GM12873 (cell line): Measurements from ENCODE around the gene SPRR5.

ENCODE experiments used
- TF ChIP-seq, protein P1 (sequence below): IDR thresholded peaks from 2 replicates; pipeline ENCODE4 v1.5.1; 2012; ENCODE audit warnings: low read depth, mild to moderate bottlenecking, moderate library complexity, low read length, control low read depth; ENCODE audit not compliant: insufficient read depth; ENCODE audit errors: missing control alignments

Gene SPRR5

DNA sequence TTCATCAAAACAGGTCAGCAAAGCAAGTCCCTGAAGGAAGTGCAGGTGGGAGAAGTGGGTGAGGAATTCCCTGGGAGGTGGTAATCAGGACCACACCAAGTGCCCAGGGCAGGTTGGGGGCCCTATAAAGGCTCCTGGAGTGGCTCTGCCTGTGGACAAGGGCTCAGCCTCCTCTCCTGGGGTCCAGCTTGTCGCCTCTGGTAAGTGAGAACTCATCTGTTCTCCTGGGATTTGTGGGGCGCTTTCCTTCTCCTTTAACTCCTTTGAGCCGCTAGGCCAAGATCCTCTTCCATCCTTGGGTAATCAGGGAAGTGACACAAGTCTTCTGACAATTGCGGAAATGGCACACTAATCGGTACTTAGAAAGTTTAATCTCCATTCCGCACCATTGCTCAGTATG, 23.5 kb downstream of the SPRR5 start, which contains the start of gene SPRR4:
TSS of gene SPRR4 (plus strand) at position 154 of the 400 bp plus-strand sequence. CDS start 1,243 bp downstream, outside the sequence.
- TF ChIP-seq, protein P1, sequence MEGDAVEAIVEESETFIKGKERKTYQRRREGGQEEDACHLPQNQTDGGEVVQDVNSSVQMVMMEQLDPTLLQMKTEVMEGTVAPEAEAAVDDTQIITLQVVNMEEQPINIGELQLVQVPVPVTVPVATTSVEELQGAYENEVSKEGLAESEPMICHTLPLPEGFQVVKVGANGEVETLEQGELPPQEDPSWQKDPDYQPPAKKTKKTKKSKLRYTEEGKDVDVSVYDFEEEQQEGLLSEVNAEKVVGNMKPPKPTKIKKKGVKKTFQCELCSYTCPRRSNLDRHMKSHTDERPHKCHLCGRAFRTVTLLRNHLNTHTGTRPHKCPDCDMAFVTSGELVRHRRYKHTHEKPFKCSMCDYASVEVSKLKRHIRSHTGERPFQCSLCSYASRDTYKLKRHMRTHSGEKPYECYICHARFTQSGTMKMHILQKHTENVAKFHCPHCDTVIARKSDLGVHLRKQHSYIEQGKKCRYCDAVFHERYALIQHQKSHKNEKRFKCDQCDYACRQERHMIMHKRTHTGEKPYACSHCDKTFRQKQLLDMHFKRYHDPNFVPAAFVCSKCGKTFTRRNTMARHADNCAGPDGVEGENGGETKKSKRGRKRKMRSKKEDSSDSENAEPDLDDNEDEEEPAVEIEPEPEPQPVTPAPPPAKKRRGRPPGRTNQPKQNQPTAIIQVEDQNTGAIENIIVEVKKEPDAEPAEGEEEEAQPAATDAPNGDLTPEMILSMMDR: no peak

DNA sequence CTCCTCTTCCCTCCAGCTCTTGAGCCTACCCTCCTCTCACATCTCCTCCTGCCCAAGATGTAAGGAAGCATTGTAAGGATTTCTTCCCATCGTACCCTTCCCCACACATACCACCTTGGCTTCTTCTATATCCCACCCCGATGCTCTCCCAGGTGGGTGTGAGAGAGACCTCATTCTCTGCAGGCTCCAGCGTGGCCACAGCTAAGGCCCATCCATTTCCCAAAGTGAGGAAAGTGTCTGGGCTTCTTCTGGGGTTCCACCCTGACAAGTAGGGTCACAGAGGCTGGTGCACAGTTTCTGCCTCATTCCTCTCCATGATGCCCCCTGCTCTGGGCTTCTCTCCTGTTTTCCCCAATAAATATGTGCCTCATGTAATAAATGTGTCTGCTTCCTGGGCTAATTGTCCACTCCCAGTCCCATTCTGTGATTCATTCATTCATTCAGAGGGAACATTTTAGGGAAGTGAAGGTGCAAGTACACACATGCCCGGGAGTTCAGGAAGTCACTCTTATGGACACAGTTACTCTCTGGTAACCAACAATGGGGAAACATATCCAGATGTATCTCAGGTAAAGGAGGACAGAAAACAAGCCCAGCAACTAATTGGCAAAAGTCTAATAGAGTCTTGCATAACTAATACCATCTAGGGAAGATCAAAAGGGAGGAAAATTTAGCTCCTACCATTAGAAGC, 25.3 kb downstream of the SPRR5 start:
- TF ChIP-seq, protein P1: no peak

DNA sequence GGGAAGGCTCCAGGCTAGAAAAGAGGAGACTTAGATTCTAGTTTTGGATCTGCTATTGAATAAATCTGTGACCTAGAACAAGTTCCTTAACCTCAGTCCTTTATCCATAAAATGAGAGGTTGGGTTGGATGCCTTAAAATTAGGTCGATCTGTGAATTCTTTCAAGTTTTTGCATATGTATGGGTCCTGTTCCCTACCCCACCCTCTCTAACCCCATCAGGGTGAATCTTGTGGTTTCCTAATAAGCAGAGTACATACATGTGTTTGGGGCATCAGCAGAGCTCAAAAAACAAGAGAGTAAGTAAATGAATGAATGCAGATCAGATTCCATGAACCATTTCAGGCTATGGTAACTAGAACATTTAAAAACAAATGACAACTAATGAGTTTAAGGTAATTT, 29.7 kb downstream of the SPRR5 start:
- TF ChIP-seq, protein P1: no peak

DNA sequence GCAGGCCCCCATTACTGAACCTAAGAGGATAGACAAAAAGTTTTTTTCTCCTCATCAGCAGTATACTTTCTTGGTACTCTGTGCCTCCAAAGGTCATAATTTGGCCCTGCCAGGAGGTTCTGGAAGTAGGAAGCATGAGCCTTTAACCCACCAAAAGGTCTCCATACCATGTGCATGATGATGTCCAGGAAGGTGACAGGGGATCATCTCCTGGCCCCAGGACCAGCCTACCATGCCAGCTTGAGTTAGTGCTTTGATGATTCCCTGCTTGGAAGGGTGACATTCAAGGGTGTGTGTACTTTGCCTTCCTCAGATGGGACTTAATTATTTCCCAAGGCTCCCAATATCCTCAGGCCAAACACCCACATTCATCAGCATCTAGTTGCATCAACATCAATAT, 30.6 kb downstream of the SPRR5 start:
- TF ChIP-seq, protein P1: no peak

DNA sequence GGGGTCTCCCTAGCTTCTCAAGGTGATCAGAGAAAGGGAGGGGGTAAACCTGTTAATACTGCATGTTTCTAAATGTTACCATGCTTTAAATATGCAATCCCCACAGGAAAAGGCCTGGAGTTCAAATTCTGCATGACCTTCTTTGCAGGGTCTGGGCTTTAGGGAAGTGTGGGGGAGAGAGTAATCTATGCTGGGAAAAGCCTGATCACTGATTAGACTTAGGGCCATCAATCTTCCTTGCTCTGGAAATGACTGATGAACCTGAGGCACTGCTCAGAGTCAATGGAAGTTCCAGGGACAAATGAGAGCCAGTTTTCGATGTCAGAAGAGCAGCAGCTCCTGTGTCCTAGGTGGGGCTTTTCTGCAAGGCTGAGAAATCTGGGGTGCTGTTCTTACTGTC, 33.7 kb downstream of the SPRR5 start:
- TF ChIP-seq, protein P1: no peak

DNA sequence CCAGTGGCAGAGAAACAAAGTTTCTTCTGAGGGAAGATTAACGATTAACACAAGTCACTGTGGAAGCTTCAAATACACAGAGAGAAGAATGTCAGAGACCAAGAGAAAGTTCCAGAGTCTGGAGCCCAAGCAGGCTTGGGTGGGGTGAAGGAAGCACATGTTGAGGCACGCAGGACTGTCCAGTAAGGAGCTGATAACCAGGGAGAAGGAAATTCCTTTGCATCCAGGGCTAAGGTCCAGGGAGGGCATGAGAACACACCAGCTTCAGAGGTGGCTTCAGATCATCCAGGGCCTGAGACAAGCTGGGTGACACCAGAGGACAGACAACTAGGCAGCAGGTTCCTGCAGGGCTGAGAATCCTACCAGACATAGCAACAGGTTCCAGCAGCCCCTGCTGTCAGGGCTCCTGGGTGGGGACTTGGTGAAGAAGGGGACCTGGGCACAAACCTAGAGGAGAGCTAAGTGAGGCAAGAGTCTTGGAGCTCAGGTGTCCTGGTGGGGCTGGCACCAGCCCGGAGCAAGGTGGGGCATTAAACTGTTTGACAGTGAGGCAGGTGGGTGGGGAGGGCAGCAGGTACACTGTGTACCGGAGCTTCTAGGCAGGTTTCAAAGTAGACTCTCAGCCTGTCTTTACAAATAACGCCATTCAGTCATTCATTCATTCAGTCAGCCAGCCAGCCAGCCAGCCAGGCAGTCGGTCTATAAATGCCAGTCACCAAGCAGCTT, 34.3 kb downstream of the SPRR5 start:
- TF ChIP-seq, protein P1: no peak

DNA sequence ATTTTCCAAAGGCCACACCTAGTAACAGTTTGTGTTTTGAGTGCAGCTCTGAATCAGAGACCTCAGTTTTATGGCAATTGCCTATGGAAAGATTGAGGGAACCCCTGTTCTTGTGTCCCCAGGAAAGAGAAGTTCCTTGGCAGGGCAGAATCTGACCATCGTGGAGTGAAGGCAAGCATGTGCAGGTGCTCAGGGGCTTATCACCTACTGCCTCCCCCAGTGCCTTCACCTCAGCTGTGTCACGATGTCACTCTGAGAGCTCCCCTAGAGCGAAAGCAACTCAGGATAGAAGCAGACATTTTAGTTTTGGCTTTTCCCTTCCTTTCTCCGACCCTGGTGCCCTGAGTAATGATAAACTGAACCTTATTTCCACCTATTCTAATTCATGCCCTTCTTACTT, 35.1 kb downstream of the SPRR5 start:
- TF ChIP-seq, protein P1: no peak
